ENCODE results near the gene INSL4. TPM values are rescaled to one million over a fixed set of nuclear protein-coding genes. Genes with fewer than 3 reads are reported as not detected.

INSL4 gene
- total RNA-seq, 1 donor from 2014 or later, result not detected

DNA sequence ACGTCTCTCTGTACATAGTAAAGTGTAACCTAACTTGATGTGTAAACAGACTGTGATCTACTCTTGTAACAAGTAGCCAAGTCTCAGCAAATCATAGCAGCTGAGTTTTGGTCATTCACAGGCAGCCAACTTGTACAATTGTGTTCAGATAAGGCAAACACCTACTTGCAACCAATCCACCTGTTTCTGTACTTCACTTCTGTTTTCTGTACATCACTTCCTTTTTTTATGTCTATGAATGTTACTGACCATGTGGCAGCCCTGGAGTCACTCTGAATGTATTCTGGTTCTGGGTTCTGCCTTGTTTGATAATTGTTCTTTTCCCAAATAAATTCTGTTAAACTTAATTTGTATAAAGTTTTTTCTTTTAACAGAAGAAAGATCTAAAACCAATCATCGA, 47.3 kb downstream of the INSL4 start:
- peaks cover 14% of the 10 kb centered on the region for H3K9me3 Mint-ChIP-seq
- H3K4me3 Mint-ChIP-seq, result no peak overlapping the region
- H3K27me3 Mint-ChIP-seq (ENCODE audit: low read depth), result no peaks in the 10 kb centered on the region
- no peak for DNase-seq (ENCODE audit: low spot score in 2 of 2, unreplicated experiment in 2 of 2)
- no peak for TF ChIP-seq CTCF (IDR thresholded peaks at IDR 0.05; ENCODE audit: unreplicated experiment)
- H3K4me1 Mint-ChIP-seq, result no peaks in the 10 kb centered on the region
- H3K27ac Mint-ChIP-seq, result no peak overlapping the region
- H3K36me3 Mint-ChIP-seq, result no peaks in the 10 kb centered on the region

Other genes starting within 250 kb of the INSL4 start
- 5.3 to 6.7 TPM (median 6.6 TPM) in 3 replicates for gene JAK2, start 246.1 kb upstream of the INSL4 start, total RNA-seq
- not detected in 3 replicates for gene INSL6, start 45.8 kb upstream of the INSL4 start, total RNA-seq
- 2.8 to 3.8 TPM (median 3.4 TPM) in 3 replicates for gene RLN2, start 73.3 kb downstream of the INSL4 start, total RNA-seq
- gene RLN1, start 108.5 kb downstream of the INSL4 start, total RNA-seq, result 0.75 to 0.88 TPM (median 0.80 TPM) in 3 replicates
- gene PLGRKT, start 206.5 kb downstream of the INSL4 start, total RNA-seq, result 18.2 to 21.7 TPM (median 19.6 TPM) in 3 replicates
- 0.20 to 0.38 TPM (median 0.29 TPM) in 3 replicates for gene CD274, start 219.1 kb downstream of the INSL4 start, total RNA-seq

Data from mesothelial cell of epicardium (in vitro differentiated cells).